Lung (tissue), 12 donors: ENCODE measurements around the gene SETBP1. TPM values are rescaled to one million over a fixed set of nuclear protein-coding genes. Genes with fewer than 3 reads are reported as not detected.
A peak's percentile ranks its signal among the peaks of the same experiment; 100 is the strongest.

Source experiments
- ATAC-seq: fragments of 200-7000 bp; cut with Tn5 transposase; one replicate; pipeline ENCODE4 v1.9.1; 2020; ENCODE audit warnings: moderate number of reproducible peaks; ENCODE audit not compliant: insufficient read depth, low FRiP score
- DNase-seq, 3 donors: peaks; one replicate each; pipeline ENCODE4 v3.0.0-alpha.2; 2013 to 2017
- H3K27ac ChIP-seq, 2 donors: one replicate each; pipeline ENCODE4 v1.5.1; 2013; ENCODE audit warnings: mild to moderate bottlenecking in 2 of 2, moderate library complexity in 2 of 2, control low read depth in 1 of 2, inconsistent platforms in 1 of 2, low read depth in 1 of 2, low read length in 1 of 2
- H3K27me3 ChIP-seq, 3 donors: one replicate each; pipeline ENCODE4 v1.5.1; 2013; ENCODE audit warnings: low read length in 2 of 3; ENCODE audit not compliant: control insufficient read depth in 3 of 3, insufficient read depth in 3 of 3
- H3K36me3 ChIP-seq, 4 donors: one replicate each; pipeline ENCODE4 v1.5.1; 2013; ENCODE audit warnings: low read length in 4 of 4, mild to moderate bottlenecking in 1 of 4, moderate library complexity in 1 of 4; ENCODE audit not compliant: control insufficient read depth in 4 of 4, insufficient read depth in 4 of 4
- H3K4me1 ChIP-seq, 5 donors: one replicate each; pipeline ENCODE4 v1.5.1; 2013; ENCODE audit warnings: low read length in 5 of 5, mild to moderate bottlenecking in 2 of 5, moderate library complexity in 1 of 5; ENCODE audit not compliant: control insufficient read depth in 5 of 5, insufficient read depth in 5 of 5
- H3K4me3 ChIP-seq: one replicate; pipeline ENCODE4 v1.5.1; 2013; ENCODE audit warnings: mild to moderate bottlenecking, control low read depth, moderate library complexity
- H3K9ac ChIP-seq, 2 donors: one replicate each; pipeline ENCODE4 v1.5.1; 2013; ENCODE audit warnings: low read length in 2 of 2, control low read depth in 1 of 2; ENCODE audit not compliant: insufficient read depth in 1 of 2
- H3K9me3 ChIP-seq, 4 donors: one replicate each; pipeline ENCODE4 v1.5.1; 2013; ENCODE audit warnings: low read length in 3 of 4, mild to moderate bottlenecking in 1 of 4, moderate library complexity in 1 of 4; ENCODE audit not compliant: control insufficient read depth in 4 of 4, insufficient read depth in 3 of 4
- CTCF ChIP-seq: IDR thresholded peaks from 2 replicates; pipeline ENCODE4 v1.5.1; 2012; ENCODE audit warnings: mild to moderate bottlenecking; ENCODE audit errors: control extremely low read depth, extremely low read depth
- WGBS, 2 donors: extraction: QIAGEN DNeasy Blood & Tissue Kit; methylation state at CpG; one replicate each; pipeline ENCODE4 v1.1.7; 2013; 5-methylcytosine and 5-hydroxymethylcytosine counted together
- polyA plus RNA-seq, 2 donors: library from polyadenylated mRNA; stranded (reverse); fragments of 200-250 nt; gene quantifications; one replicate each; pipeline ENCODE4 v1.2.1, GENCODE V29; 2013
- total RNA-seq, 2 donors: library from RNA; depleted of rRNA in 1 of 2; stranded (reverse); fragments of >200 nt in 1 of 2; gene quantifications; one replicate each; pipeline ENCODE4 v1.2.1, GENCODE V29; 2014 to 2021
- donor health status: control.
- donor health status: control.
- donor health status: Bipolar disorder and iron deficiency.
- donor health status: healthy.
- donor health status: DM: yes; HTN: yes; CAD: no.

SETBP1 gene
- total and polyA plus RNA-seq, 4 donors, result 1.6 to 43.8 (median 16.6) TPM

- ATAC-seq (no peak), DNase-seq (peak in 2 of 3 donors; percentile 80)
- Histone ChIP-seq H3K9ac (no peak overlapping the region), H3K36me3 (no peaks in the 10 kb centered on the region), H3K9me3 (no peaks in the 10 kb centered on the region), H3K27ac (no peak overlapping the region), H3K4me3 (no peak overlapping the region), H3K4me1 (peaks cover 0 to 67% (median 24%) of the 10 kb centered on the region in 5 donors), H3K27me3 (no peaks in the 10 kb centered on the region)
- 39 to 59% methylated on average over 3 of the region's 3 CpGs for WGBS, 2 donors
- no peak for TF ChIP-seq CTCF
Measured at GRCh38 chr18:44781886-44782285, 101.2 kb downstream of the SETBP1 start.

GRCh38 chr18:44782617-44783016 lies 101.9 kb downstream of the SETBP1 start:
- WGBS, 2 donors, result 87 to 93% methylated on average over 5 of the region's 5 CpGs
- Histone ChIP-seq H3K4me3 (no peak overlapping the region), H3K27ac (no peak overlapping the region), H3K27me3 (no peaks in the 10 kb centered on the region), H3K9ac (no peak overlapping the region), H3K9me3 (no peaks in the 10 kb centered on the region), H3K4me1 (peaks cover 0 to 63% (median 26%) of the 10 kb centered on the region in 5 donors), H3K36me3 (no peaks in the 10 kb centered on the region)
- ATAC-seq, result no peak
- TF ChIP-seq CTCF, result no peak
- DNase-seq, result no peak

- peaks cover 0 to 55% (median 22%) of the 10 kb centered on the region in 5 donors for H3K4me1 ChIP-seq
- ATAC-seq, result no peak
- no peak for DNase-seq
Measured at GRCh38 chr18:44783371-44783770, 102.7 kb downstream of the SETBP1 start.

More at GRCh38 chr18:44783371-44783770, 102.7 kb downstream of the SETBP1 start:
- H3K4me3 ChIP-seq, result no peak overlapping the region
- no peak for TF ChIP-seq CTCF
- no peak overlapping the region for H3K27ac ChIP-seq
- H3K36me3 ChIP-seq, result no peaks in the 10 kb centered on the region
- H3K9me3 ChIP-seq, result no peaks in the 10 kb centered on the region
- H3K27me3 ChIP-seq, result no peaks in the 10 kb centered on the region
- 64 to 66% methylated on average over 1 of the region's 1 CpG for WGBS, 2 donors
- H3K9ac ChIP-seq, result no peak overlapping the region
